GM23338 (cell line): ENCODE data around the gene RAB9A.

Experiments
- CREB1 ChIP-seq: fragments of 250-450 bp; sonication (Bioruptor Pico); IDR thresholded peaks from 2 replicates; pipeline ENCODE4 v1.5.0; 2020; ENCODE audit warnings: low read depth, mild to moderate bottlenecking, moderate library complexity
- EZH2 ChIP-seq: fragments of 200-600 bp; sonication (generic); IDR thresholded peaks from one replicate; pipeline ENCODE4 v1.8.0; 2017; ENCODE audit warnings: antibody characterized with exemption, mild to moderate bottlenecking, low read depth; ENCODE audit not compliant: unreplicated experiment
- EZH2phosphoT487 ChIP-seq: fragments of 200-600 bp; sonication (generic); IDR thresholded peaks from one replicate; pipeline ENCODE4 v1.8.1; 2018; ENCODE audit warnings: antibody characterized with exemption; ENCODE audit not compliant: unreplicated experiment
- JUNB ChIP-seq: IDR thresholded peaks from one replicate; pipeline ENCODE4 v1.6.1; 2016; ENCODE audit warnings: antibody characterized with exemption; ENCODE audit not compliant: unreplicated experiment
- POLR2AphosphoS5 ChIP-seq: IDR thresholded peaks from 2 replicates; pipeline ENCODE4 v1.6.1; 2016; ENCODE audit warnings: antibody characterized with exemption, low read depth
- STAT1 ChIP-seq: IDR thresholded peaks from one replicate; pipeline ENCODE4 v1.6.1; 2016; ENCODE audit warnings: antibody characterized with exemption; ENCODE audit not compliant: unreplicated experiment
- ZNF114 ChIP-seq: fragments of 250-450 bp; sonication (Bioruptor Pico); IDR thresholded peaks from 2 replicates; pipeline ENCODE4 v1.5.0; 2020; ENCODE audit warnings: mild to moderate bottlenecking, moderate library complexity
- ZNF331 ChIP-seq: fragments of 250-450 bp; sonication (Bioruptor Pico); IDR thresholded peaks from 2 replicates; pipeline ENCODE4 v1.5.0; 2020; ENCODE audit warnings: low read depth, mild to moderate bottlenecking, moderate library complexity
- TF ChIP-seq, protein P1 (sequence below), 2 experiments: fragments of 200-600 bp in 1 of 2; sonication (generic) in 1 of 2; conservative IDR thresholded peaks; 2 replicates each; pipeline versions ENCODE4 v1.5.1 to v1.6.1; 2016 to 2017; ENCODE audit warnings: antibody characterized with exemption in 2 of 2, low read depth in 2 of 2, mild to moderate bottlenecking in 2 of 2, moderate library complexity in 1 of 2
- TF ChIP-seq, protein P2 (sequence below): IDR thresholded peaks from one replicate; pipeline ENCODE4 v1.6.1; 2018; ENCODE audit warnings: antibody characterized with exemption; ENCODE audit not compliant: unreplicated experiment
- TF ChIP-seq, protein P3 (sequence below): IDR thresholded peaks from 2 replicates; pipeline ENCODE4 v1.6.1; 2016; ENCODE audit warnings: antibody characterized with exemption
- TF ChIP-seq, protein P4 (sequence below): fragments of 250-450 bp; sonication (Bioruptor Pico); IDR thresholded peaks from 2 replicates; pipeline ENCODE4 v1.5.0; 2020; ENCODE audit warnings: mild to moderate bottlenecking, moderate library complexity

DNA sequence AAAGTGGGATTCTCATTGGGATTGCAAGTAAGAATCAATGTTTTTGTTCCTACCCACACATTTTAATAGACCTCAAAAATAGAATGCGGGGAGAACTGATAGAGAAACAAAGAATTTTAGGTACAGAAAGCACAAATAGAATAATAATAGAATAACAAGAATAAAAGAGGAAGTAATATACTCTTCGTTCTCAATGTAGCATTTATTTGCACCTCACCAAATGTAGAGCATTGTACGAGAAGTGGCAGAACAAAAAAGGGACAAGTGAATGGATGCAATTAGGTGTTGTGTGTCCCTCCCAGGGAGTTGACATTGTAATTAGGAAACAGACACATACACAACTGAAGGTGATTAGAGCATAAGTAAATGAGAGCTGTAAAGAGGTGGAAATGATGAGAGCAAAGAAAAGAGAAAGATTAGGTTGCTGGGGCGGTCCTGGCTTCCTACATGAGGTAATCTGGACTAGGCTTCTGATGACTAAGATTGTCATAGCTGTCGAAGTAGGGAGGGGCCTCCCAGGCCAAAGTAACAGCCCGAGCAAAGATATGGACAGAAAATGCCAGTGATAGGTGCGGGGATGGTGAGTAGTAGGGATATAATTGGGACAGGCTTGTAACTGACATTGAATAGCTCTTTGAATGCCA lies 10.4 kb downstream of the RAB9A start:
- TF ChIP-seq POLR2AphosphoS5 (no peak), EZH2 (no peak), EZH2phosphoT487 (no peak), CREB1 (no peak), JUNB (no peak), STAT1 (no peak), ZNF114 (CRISPR knock-in tag) (no peak), ZNF331 (CRISPR knock-in tag) (no peak)
- TF ChIP-seq, protein P1, sequence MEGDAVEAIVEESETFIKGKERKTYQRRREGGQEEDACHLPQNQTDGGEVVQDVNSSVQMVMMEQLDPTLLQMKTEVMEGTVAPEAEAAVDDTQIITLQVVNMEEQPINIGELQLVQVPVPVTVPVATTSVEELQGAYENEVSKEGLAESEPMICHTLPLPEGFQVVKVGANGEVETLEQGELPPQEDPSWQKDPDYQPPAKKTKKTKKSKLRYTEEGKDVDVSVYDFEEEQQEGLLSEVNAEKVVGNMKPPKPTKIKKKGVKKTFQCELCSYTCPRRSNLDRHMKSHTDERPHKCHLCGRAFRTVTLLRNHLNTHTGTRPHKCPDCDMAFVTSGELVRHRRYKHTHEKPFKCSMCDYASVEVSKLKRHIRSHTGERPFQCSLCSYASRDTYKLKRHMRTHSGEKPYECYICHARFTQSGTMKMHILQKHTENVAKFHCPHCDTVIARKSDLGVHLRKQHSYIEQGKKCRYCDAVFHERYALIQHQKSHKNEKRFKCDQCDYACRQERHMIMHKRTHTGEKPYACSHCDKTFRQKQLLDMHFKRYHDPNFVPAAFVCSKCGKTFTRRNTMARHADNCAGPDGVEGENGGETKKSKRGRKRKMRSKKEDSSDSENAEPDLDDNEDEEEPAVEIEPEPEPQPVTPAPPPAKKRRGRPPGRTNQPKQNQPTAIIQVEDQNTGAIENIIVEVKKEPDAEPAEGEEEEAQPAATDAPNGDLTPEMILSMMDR (conservative IDR thresholded peaks at IDR 0.05; ENCODE audit: low read depth in 2 of 2): no peak
- TF ChIP-seq, protein P2, sequence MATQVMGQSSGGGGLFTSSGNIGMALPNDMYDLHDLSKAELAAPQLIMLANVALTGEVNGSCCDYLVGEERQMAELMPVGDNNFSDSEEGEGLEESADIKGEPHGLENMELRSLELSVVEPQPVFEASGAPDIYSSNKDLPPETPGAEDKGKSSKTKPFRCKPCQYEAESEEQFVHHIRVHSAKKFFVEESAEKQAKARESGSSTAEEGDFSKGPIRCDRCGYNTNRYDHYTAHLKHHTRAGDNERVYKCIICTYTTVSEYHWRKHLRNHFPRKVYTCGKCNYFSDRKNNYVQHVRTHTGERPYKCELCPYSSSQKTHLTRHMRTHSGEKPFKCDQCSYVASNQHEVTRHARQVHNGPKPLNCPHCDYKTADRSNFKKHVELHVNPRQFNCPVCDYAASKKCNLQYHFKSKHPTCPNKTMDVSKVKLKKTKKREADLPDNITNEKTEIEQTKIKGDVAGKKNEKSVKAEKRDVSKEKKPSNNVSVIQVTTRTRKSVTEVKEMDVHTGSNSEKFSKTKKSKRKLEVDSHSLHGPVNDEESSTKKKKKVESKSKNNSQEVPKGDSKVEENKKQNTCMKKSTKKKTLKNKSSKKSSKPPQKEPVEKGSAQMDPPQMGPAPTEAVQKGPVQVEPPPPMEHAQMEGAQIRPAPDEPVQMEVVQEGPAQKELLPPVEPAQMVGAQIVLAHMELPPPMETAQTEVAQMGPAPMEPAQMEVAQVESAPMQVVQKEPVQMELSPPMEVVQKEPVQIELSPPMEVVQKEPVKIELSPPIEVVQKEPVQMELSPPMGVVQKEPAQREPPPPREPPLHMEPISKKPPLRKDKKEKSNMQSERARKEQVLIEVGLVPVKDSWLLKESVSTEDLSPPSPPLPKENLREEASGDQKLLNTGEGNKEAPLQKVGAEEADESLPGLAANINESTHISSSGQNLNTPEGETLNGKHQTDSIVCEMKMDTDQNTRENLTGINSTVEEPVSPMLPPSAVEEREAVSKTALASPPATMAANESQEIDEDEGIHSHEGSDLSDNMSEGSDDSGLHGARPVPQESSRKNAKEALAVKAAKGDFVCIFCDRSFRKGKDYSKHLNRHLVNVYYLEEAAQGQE: no peak
- TF ChIP-seq, protein P3, sequence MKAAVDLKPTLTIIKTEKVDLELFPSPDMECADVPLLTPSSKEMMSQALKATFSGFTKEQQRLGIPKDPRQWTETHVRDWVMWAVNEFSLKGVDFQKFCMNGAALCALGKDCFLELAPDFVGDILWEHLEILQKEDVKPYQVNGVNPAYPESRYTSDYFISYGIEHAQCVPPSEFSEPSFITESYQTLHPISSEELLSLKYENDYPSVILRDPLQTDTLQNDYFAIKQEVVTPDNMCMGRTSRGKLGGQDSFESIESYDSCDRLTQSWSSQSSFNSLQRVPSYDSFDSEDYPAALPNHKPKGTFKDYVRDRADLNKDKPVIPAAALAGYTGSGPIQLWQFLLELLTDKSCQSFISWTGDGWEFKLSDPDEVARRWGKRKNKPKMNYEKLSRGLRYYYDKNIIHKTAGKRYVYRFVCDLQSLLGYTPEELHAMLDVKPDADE: no peak
- TF ChIP-seq, protein P4, sequence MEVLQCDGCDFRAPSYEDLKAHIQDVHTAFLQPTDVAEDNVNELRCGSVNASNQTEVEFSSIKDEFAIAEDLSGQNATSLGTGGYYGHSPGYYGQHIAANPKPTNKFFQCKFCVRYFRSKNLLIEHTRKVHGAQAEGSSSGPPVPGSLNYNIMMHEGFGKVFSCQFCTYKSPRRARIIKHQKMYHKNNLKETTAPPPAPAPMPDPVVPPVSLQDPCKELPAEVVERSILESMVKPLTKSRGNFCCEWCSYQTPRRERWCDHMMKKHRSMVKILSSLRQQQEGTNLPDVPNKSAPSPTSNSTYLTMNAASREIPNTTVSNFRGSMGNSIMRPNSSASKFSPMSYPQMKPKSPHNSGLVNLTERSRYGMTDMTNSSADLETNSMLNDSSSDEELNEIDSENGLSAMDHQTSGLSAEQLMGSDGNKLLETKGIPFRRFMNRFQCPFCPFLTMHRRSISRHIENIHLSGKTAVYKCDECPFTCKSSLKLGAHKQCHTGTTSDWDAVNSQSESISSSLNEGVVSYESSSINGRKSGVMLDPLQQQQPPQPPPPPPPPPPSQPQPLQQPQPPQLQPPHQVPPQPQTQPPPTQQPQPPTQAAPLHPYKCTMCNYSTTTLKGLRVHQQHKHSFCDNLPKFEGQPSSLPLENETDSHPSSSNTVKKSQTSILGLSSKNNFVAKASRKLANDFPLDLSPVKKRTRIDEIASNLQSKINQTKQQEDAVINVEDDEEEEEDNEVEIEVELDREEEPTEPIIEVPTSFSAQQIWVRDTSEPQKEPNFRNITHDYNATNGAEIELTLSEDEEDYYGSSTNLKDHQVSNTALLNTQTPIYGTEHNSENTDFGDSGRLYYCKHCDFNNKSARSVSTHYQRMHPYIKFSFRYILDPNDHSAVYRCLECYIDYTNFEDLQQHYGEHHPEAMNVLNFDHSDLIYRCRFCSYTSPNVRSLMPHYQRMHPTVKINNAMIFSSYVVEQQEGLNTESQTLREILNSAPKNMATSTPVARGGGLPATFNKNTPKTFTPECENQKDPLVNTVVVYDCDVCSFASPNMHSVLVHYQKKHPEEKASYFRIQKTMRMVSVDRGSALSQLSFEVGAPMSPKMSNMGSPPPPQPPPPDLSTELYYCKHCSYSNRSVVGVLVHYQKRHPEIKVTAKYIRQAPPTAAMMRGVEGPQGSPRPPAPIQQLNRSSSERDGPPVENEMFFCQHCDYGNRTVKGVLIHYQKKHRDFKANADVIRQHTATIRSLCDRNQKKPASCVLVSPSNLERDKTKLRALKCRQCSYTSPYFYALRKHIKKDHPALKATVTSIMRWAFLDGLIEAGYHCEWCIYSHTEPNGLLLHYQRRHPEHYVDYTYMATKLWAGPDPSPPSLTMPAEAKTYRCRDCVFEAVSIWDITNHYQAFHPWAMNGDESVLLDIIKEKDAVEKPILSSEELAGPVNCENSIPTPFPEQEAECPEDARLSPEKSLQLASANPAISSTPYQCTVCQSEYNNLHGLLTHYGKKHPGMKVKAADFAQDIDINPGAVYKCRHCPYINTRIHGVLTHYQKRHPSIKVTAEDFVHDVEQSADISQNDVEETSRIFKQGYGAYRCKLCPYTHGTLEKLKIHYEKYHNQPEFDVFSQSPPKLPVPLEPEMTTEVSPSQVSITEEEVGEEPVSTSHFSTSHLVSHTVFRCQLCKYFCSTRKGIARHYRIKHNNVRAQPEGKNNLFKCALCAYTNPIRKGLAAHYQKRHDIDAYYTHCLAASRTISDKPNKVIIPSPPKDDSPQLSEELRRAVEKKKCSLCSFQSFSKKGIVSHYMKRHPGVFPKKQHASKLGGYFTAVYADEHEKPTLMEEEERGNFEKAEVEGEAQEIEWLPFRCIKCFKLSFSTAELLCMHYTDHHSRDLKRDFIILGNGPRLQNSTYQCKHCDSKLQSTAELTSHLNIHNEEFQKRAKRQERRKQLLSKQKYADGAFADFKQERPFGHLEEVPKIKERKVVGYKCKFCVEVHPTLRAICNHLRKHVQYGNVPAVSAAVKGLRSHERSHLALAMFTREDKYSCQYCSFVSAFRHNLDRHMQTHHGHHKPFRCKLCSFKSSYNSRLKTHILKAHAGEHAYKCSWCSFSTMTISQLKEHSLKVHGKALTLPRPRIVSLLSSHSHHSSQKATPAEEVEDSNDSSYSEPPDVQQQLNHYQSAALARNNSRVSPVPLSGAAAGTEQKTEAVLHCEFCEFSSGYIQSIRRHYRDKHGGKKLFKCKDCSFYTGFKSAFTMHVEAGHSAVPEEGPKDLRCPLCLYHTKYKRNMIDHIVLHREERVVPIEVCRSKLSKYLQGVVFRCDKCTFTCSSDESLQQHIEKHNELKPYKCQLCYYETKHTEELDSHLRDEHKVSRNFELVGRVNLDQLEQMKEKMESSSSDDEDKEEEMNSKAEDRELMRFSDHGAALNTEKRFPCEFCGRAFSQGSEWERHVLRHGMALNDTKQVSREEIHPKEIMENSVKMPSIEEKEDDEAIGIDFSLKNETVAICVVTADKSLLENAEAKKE (CRISPR knock-in tag): no peak
